CD14-positive monocyte (primary cell): ENCODE data around the gene BRD2. TPM values are rescaled to one million over a fixed set of nuclear protein-coding genes. Genes with fewer than 3 reads are reported as not detected.

ENCODE experiments used
- DNase-seq, 3 donors: peaks; one replicate each; pipeline ENCODE4 v3.0.0-alpha.2; 2011 to 2022
- H2AFZ ChIP-seq: 2 replicates; pipeline ENCODE4 v1.6.0; 2012; ENCODE audit warnings: mild to moderate bottlenecking, low read depth, low read length, inconsistent platforms; ENCODE audit not compliant: insufficient read depth, poor library complexity, severe bottlenecking
- H3K27ac ChIP-seq, 2 donors: 1 replicate in 1 of 2; 2 replicates in 1 of 2; pipeline ENCODE4 v1.5.1; 2012 to 2013; ENCODE audit warnings: low read length in 2 of 2, control low read depth in 1 of 2, inconsistent platforms in 1 of 2, low read depth in 1 of 2, mild to moderate bottlenecking in 1 of 2
- H3K27me3 ChIP-seq, 2 donors: one replicate each; pipeline versions ENCODE4 v1.6.0 to v1.6.1; 2011 to 2013; ENCODE audit warnings: low read length in 2 of 2; ENCODE audit not compliant: control insufficient read depth in 2 of 2, insufficient read depth in 2 of 2
- H3K36me3 ChIP-seq, 2 donors: replicated peaks in 1 of 2; 1 replicate in 1 of 2; 2 replicates in 1 of 2; pipeline versions ENCODE4 v1.5.1 to v1.6.1; 2012 to 2013; ENCODE audit warnings: low read length in 2 of 2, control low read depth in 1 of 2, inconsistent platforms in 1 of 2, mild to moderate bottlenecking in 1 of 2; ENCODE audit not compliant: insufficient read depth in 2 of 2, control insufficient read depth in 1 of 2
- H3K4me1 ChIP-seq, 2 donors: 1 replicate in 1 of 2; 2 replicates in 1 of 2; pipeline versions ENCODE4 v1.5.1 to v1.6.1; 2012 to 2013; ENCODE audit warnings: low read length in 2 of 2, control low read depth in 1 of 2, inconsistent platforms in 1 of 2, mild to moderate bottlenecking in 1 of 2, moderate library complexity in 1 of 2; ENCODE audit not compliant: insufficient read depth in 2 of 2, control insufficient read depth in 1 of 2
- H3K4me2 ChIP-seq: replicated peaks from 2 replicates; pipeline ENCODE3; 2012; ENCODE audit warnings: low read length, moderate library complexity, mild to moderate bottlenecking; ENCODE audit not compliant: poor library complexity, severe bottlenecking; ENCODE audit errors: extremely low read depth
- H3K4me3 ChIP-seq, 3 experiments: fragments of 200-600 bp in 1 of 3; sonication (generic) in 1 of 3; replicated peaks in 1 of 3; 1 replicate in 2 of 3; 2 replicates in 1 of 3; pipeline ENCODE4 v1.5.1; 2011 to 2013; ENCODE audit warnings: low read length in 3 of 3, mild to moderate bottlenecking in 3 of 3, control low read depth in 2 of 3, low read depth in 2 of 3, inconsistent platforms in 1 of 3, moderate library complexity in 1 of 3
- H3K79me2 ChIP-seq: 2 replicates; pipeline ENCODE4 v1.6.0; 2012; ENCODE audit warnings: mild to moderate bottlenecking, control low read depth, inconsistent platforms, low read length, moderate library complexity; ENCODE audit not compliant: insufficient read depth
- H3K9ac ChIP-seq: 2 replicates; pipeline ENCODE4 v1.6.0; 2017; ENCODE audit warnings: low read length, mild to moderate bottlenecking; ENCODE audit not compliant: insufficient read depth, poor library complexity, severe bottlenecking
- H3K9me3 ChIP-seq, 2 donors: replicated peaks in 1 of 2; 1 replicate in 1 of 2; 2 replicates in 1 of 2; pipeline versions ENCODE4 v1.5.1 to v1.6.1; 2012 to 2013; ENCODE audit warnings: low read length in 2 of 2, control low read depth in 1 of 2; ENCODE audit not compliant: control insufficient read depth in 1 of 2, insufficient read depth in 1 of 2
- H4K20me1 ChIP-seq: 2 replicates; pipeline ENCODE4 v1.6.0; 2012; ENCODE audit warnings: mild to moderate bottlenecking, low read length, control low read depth, moderate library complexity; ENCODE audit not compliant: insufficient read depth
- H3K27ac Mint-ChIP-seq, 7 donors: one replicate each; pipeline ENCODE4 v1.8.0; 2020; ENCODE audit warnings: mild to moderate bottlenecking in 7 of 7, mixed read lengths in 7 of 7, moderate library complexity in 6 of 7, inconsistent platforms in 2 of 7
- H3K27me3 Mint-ChIP-seq, 3 donors: one replicate each; pipeline ENCODE4 v1.8.0; 2021 to 2022; ENCODE audit warnings: low read depth in 3 of 3, mild to moderate bottlenecking in 3 of 3, mixed read lengths in 3 of 3, moderate library complexity in 3 of 3, inconsistent platforms in 1 of 3
- H3K36me3 Mint-ChIP-seq, 2 donors: one replicate each; pipeline ENCODE4 v1.8.0; 2020; ENCODE audit warnings: mixed read lengths in 2 of 2, inconsistent platforms in 1 of 2, mild to moderate bottlenecking in 1 of 2
- H3K4me1 Mint-ChIP-seq: one replicate; pipeline ENCODE4 v1.8.0; 2020; ENCODE audit warnings: mild to moderate bottlenecking, mixed read lengths
- H3K4me3 Mint-ChIP-seq, 2 donors: one replicate each; pipeline ENCODE4 v1.8.0; 2020; ENCODE audit warnings: mild to moderate bottlenecking in 2 of 2, mixed read lengths in 2 of 2, moderate library complexity in 1 of 2
- H3K9me3 Mint-ChIP-seq, 7 donors: one replicate each; pipeline ENCODE4 v1.8.0; 2020 to 2022; ENCODE audit warnings: mixed read lengths in 7 of 7, mild to moderate bottlenecking in 6 of 7, moderate library complexity in 6 of 7, inconsistent platforms in 2 of 7
- CTCF ChIP-seq: fragments of 200-600 bp; IDR thresholded peaks from one replicate; pipeline ENCODE4 v1.8.0; 2022; ENCODE audit warnings: antibody characterized with exemption, mild to moderate bottlenecking
- WGBS: methylation state at CpG from one replicate; pipeline ENCODE4 v1.1.5; 2013; ENCODE audit warnings: missing lambda C conversion rate; ENCODE audit not compliant: insufficient coverage; 5-methylcytosine and 5-hydroxymethylcytosine counted together
- intact Hi-C, 2 donors: fragments of 100-400 bp; cut with micrococcal nuclease; formaldehyde crosslinking; loops; one replicate each; pipeline versions ENCODE4 v1.15.0 to v1.15.1; 2023
- polyA plus RNA-seq, 3 donors: library from polyadenylated mRNA; depleted of rRNA in 1 of 3; unstranded in 2 of 3; stranded (reverse) in 1 of 3; fragments of 300-500 nt in 2 of 3; fragments of >200 nt in 1 of 3; fragmentation: Illumina TruSeq in 2 of 3; gene quantifications; 1 replicate in 2 of 3; 2 replicates in 1 of 3; pipeline ENCODE4 v1.2.3, GENCODE V29; 2012 to 2021

Gene BRD2
- polyA plus RNA-seq, 3 donors: 9.6 to 475 (median 21.7) TPM

DNA sequence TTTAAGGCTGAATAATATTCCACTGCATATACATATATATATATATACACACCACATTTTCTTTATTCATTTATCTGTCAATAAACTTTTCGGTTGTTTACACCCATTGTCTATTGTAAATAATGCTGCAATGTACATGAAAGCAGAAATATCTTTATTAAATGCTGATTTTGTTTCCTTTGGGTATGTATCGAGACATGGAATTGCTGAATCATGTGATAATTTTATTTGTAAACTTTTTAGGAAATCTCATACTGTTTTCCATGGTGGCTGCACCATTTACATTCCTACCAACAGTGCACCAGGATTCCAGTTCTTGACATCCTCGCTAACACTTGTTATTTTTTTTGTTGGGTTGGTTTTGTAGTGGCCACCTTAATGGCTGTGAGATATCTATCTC, 55.1 kb downstream of the BRD2 start:
- H3K9me3 Mint-ChIP-seq: peaks cover 0 to 4% (median 0%) of the 10 kb centered on the region in 7 donors
- no peaks in the 10 kb centered on the region for H3K9me3 ChIP-seq
- H3K27me3 ChIP-seq: no peaks in the 10 kb centered on the region
- no peak overlapping the region for H3K4me3 ChIP-seq
- intact Hi-C loops: loop anchor here in 1 of 2 donors (10.0 kb wide), 1 partner anchor 121 kb away; no protein-coding TSS in a partner anchor
- no peak for DNase-seq
- no peaks in the 10 kb centered on the region for H3K27me3 Mint-ChIP-seq
- TF ChIP-seq CTCF: no peak
- H2AFZ ChIP-seq: no peak overlapping the region
- H3K4me3 Mint-ChIP-seq: no peak overlapping the region
- no peaks in the 10 kb centered on the region for H3K36me3 Mint-ChIP-seq
- no CpG with 5 or more reads among the region's 3 CpGs for WGBS
- H3K4me1 Mint-ChIP-seq: peaks cover 44% of the 10 kb centered on the region
- peaks cover 37 to 46% of the 10 kb centered on the region in 2 donors for H3K4me1 ChIP-seq
- H3K4me2 ChIP-seq: no peak overlapping the region
- H3K27ac ChIP-seq: no peak overlapping the region
- no peaks in the 10 kb centered on the region for H3K79me2 ChIP-seq
- no peaks in the 10 kb centered on the region for H3K36me3 ChIP-seq
- H3K27ac Mint-ChIP-seq: no peak overlapping the region
- no peak overlapping the region for H3K9ac ChIP-seq
- no peaks in the 10 kb centered on the region for H4K20me1 ChIP-seq

DNA sequence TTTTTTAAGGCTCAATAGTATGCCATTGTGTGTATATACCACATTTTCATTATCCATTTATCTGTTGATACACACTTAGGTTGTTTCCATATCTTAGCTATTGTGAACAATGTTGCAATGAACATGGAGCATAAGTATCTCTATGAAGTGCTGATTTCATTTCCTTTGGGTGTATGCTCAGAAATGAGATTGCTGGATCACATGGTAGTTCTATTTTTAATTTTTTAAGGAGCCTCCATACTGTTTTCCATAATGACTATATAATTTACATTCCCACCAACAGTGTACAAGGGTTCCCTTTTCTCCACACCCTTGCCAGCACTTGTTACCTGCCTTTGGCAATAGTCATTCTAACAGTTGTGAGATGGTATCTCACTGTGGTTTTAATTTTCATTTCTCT, 56.1 kb downstream of the BRD2 start:
- Mint-ChIP-seq H3K4me3 (no peak overlapping the region), H3K9me3 (peaks cover 0 to 4% (median 0%) of the 10 kb centered on the region in 7 donors), H3K27me3 (peaks cover 0 to 2% (median 0%) of the 10 kb centered on the region in 3 donors), H3K4me1 (peaks cover 43% of the 10 kb centered on the region), H3K36me3 (no peaks in the 10 kb centered on the region), H3K27ac (no peak overlapping the region)
- no peak for TF ChIP-seq CTCF
- Histone ChIP-seq H3K4me2 (no peak overlapping the region), H4K20me1 (no peaks in the 10 kb centered on the region), H3K36me3 (no peaks in the 10 kb centered on the region), H3K4me1 (peaks cover 38 to 46% of the 10 kb centered on the region in 2 donors), H3K4me3 (no peak overlapping the region), H3K27me3 (no peaks in the 10 kb centered on the region), H3K9ac (no peak overlapping the region), H3K27ac (no peak overlapping the region), H3K9me3 (no peaks in the 10 kb centered on the region), H2AFZ (no peak overlapping the region), H3K79me2 (no peaks in the 10 kb centered on the region)
- no peak for DNase-seq
- intact Hi-C loops: loop anchor here in 1 of 2 donors (10.0 kb wide), 1 partner anchor 120 kb away; no protein-coding TSS in a partner anchor
